ENCODE results near the gene DYNC1I1. TPM values are rescaled to one million over a fixed set of nuclear protein-coding genes. Genes with fewer than 3 reads are reported as not detected.

Gene DYNC1I1
- 1 to 10 TPM in 2 of 10 donors, under 1 TPM in 8; 0.43 to 1.6 (median 0.81) TPM for polyA plus RNA-seq (ENCODE audit: insufficient read length in 10 of 10)
- long read RNA-seq, donor 1 = 0 reads
- long read RNA-seq, donor 2 = 0 reads
- long read RNA-seq, donor 3 = 0 reads
- long read RNA-seq, donor 4 = 0 reads
- long read RNA-seq, donor 5 = 0 reads
- long read RNA-seq, donor 6 = 0 reads
- long read RNA-seq, donor 7 = 0 reads
- long read RNA-seq, donor 8 = 0 reads
- long read RNA-seq, donor 9 = 0 reads

GRCh38 chr7:95772298-95772770 lies at the start of gene DYNC1I1:
Gene DYNC1I1, plus strand, starts transcription at chr7:95772554. Its CDS starts 32,176 bp downstream, at chr7:95804730.
- peak; percentile 26 to 70 (median 37) for DNase-seq

DNA sequence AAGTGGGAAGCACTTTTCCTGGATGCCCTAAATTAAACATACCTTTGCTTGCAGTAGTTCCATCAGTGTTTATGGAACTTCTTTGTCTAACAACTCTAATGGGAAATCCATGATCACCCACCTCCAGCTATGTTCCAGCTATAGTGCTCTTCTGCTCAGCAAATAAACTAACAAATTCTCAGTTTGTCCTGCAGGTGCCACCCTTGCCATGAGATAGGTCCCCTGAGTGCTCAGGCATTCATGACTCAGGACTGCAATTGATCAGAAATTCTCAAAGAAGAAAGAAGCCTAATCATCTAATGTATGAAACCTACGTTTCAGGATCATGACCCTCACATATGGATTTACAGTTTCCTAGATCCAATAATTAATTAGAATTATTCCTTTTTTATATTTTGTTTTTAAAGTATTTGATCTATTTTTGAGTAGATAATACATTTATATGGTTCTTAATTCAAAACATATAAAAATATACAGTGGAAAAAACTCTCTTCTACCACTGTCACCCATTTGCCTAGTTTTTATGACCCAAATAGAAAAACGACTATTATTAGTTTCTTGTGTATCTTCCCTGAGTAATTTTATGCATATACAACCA lies 48.7 kb upstream of the DYNC1I1 start:
- DNase-seq = peak; percentile 8 to 16 (median 16)

DNA sequence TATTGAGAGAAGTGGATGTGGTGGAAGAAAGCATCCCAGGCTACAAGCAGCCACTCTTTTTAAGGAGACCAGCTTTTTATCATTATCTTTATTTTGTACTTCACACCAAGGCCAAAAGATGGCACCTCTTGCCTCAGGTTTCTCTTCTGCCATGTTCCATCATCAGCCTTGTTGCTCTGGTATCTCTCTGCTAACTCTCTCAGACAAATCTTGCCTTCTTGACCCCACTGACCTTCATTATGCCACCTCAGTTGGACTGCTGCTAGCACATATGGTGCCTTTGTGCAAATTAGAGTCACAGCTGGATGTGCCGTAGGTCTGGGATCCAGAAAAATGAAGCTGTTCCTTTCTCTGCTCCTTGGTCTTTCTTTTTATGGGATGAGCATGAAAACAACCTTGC lies 47.1 kb upstream of the DYNC1I1 start:
- DNase-seq = no peak

GRCh38 chr7:95730493-95731280 lies 41.7 kb upstream of the DYNC1I1 start:
- DNase-seq = no peak

- no peak for DNase-seq
These were observed 35.7 kb upstream of the DYNC1I1 start for GRCh38 chr7:95736635-95737034.

DNA sequence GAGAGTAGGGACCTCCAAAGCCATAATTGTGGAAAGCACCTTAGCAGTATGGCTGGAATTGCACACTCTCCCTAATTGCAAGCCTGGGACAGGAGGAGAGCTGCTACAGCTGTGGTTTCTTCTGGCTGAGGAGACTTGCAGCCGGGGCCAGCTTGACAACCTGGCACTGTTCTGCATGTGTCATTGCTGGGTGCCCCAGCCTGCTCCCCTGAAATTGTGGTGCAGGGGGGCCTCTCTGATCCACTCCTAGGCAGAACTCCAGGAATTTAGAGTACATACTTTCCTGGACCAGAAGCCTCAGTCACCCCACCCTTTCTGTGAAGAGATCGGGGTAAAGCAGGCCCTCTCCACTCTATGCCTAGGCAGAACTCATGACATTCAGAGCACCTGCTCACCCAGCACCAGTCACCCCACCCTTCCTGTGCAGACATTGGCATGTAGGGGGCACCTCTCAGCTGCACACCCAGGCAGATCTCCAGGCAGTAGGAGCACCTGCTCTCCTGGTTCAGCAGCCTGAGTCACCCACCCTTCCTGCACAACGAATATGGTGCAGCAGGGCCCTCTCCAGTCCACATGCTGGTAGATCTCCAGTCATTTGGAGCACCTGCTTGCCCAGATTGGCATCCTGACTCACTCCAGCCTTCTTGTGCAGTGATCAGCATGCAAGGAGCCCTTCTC lies 34.4 kb upstream of the DYNC1I1 start:
- no peak for DNase-seq

DNA sequence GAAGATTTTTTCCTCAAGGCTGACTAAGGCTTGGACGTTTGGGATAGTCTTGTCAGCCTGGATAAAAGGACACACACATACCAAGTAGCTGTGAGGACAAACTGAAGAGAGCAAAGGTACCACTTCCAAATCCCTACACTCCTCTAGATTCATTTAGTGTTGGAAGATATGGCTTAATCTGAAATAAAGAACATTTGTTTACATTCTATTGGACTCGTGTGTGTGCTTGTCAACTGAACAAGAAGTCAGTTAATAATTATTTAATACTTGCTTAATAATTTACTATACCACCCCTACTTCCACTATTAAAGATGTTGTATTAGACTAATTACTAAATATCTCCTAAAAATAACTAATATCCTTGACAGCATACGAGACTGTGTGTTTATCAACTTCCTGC lies 23.3 kb upstream of the DYNC1I1 start:
- no peak for DNase-seq

DNA sequence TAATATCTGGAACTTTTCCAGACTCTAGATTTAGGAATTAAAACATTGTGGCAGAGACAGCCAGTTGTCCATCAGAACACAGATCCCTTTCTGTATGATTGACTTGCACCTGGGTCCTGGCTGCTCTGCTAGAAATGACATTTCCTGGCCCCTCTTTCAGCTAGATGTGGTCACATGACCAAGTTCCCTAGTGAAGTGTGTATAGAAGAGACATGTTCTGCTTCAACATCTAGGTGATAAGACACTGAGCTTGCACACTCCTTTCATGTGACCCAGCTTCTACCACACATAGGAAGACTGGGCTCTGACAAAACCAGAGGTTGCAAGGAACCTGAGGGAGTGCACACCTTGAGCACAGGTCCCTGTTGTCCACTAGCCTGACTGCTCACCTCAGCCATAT lies 22.8 kb upstream of the DYNC1I1 start:
- DNase-seq = no peak

- DNase-seq = no peak
These were observed 18.9 kb upstream of the DYNC1I1 start for GRCh38 chr7:95753440-95753839.

GRCh38 chr7:95755277-95755934 lies 16.9 kb upstream of the DYNC1I1 start:
- no peak for DNase-seq

DNA sequence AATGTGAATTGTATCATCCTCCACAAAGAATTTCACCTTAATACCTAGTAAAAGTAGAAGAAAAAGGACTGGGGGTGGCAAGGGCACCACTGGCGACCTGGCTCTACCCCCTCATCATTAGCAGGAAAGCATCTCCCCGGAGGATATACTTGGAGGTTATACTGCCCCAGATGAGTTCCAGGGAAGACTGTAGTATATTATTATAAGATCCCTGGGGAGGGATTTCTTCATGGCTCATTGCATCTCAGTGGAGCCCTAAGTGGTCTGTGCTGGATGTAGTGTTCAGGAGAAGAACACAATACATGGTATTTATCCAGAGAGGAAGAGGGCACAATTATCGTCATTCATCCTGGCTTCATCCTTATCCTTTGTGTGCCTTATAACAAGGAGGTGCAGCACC lies 14.2 kb upstream of the DYNC1I1 start:
- DNase-seq = no peak

GRCh38 chr7:95766086-95766485 lies 6.3 kb upstream of the DYNC1I1 start:
- DNase-seq = no peak

- DNase-seq = no peak
These were observed 5.7 kb upstream of the DYNC1I1 start for GRCh38 chr7:95766657-95767056.

GRCh38 chr7:95772771-95773581 lies 622 bp downstream of the DYNC1I1 start:
- DNase-seq = peak in 1 of 3 donors; percentile 16

DNA sequence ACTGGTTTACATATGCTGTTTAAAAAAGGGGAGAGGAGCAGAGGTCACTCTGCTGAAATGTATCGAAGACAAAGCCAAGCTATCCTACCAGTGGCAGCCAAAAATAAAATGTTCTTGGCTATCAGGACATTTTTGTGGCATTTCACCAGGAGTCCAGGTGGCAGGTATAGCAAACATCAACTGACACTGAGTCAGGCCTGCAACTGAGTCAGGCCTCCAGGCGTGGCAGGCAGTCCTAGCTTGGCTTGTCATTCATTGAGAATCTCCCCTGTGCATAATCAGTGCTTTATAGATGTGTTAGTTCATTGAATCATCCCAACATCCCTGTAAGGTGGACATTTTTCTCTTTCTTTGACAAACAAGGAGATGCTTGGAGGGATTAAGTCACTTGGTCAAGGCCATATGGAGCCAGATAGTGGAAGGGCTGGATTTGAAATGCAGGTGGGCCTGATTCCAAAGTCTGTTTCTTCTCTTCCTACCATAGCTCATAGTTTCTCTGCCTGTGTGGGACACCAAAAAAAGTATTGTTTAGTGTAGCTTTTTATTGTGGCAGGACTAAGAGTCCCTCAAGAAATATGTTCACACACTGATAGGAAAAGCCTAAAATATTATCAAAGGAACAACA lies 4.3 kb downstream of the DYNC1I1 start:
- no peak for DNase-seq

GRCh38 chr7:95777269-95777668 lies 4.9 kb downstream of the DYNC1I1 start:
- DNase-seq = peak in 1 of 3 donors; percentile 28

- DNase-seq = no peak
These were observed 8.3 kb downstream of the DYNC1I1 start for GRCh38 chr7:95780665-95781064.

DNA sequence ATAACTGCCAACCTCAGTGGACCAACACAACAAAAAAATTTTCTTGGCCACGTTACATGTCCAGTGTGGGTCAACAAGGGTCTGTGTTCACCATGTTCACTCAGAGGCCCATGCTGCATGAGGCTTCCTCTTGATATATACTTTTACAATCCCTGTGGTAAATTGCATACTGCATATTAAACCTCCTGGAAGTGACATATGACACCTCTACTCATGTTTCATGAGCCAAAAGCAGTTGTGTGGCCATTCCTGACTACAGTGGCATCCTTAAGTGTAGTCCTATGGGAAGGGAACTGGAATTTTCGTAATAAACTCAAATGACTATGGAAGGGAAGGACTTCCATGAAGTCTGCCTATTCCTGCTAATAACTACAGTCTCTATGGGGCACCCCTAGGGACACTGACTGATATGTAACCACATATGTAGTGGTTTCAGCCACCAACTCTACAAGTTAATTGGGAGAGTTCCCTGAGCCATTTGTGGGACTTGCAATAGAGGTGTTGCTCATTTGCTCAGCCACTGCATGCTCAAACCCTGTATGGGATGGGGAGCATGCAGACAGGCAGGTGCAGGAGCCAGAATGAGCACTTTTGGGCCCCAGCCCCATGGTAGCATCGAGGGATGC lies 9.7 kb downstream of the DYNC1I1 start:
- DNase-seq = no peak

GRCh38 chr7:95784796-95785195 lies 12.4 kb downstream of the DYNC1I1 start:
- no peak for DNase-seq

DNA sequence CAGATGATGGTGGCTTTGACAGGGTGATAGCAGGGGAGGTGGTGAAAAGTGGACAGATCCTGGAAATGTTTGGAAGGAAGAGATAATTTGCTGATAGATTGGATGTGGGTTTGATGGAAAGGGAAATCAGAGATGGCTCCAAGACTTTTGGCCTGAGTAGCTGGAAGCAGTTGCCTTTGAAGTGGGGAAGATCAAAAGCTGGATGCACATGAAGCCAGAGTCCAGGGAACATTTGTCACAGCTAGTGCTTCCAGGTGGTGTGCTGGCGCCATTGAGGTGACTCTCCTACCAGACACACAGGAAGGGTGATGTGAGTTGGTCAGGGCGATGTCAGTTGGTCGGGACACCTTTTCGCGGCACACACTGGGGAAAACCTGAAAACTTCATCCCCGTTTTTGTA lies 15.9 kb downstream of the DYNC1I1 start:
- no peak for DNase-seq
